H9 (cell line): ENCODE measurements around the gene FCHO1. TPM values are rescaled to one million over a fixed set of nuclear protein-coding genes. Genes with fewer than 3 reads are reported as not detected.

ENCODE experiments used
- DNase-seq: peaks from one replicate; pipeline ENCODE4 v3.0.0-alpha.2; 2017
- H2AFZ ChIP-seq: one replicate; pipeline ENCODE4 v1.6.1; 2013; ENCODE audit warnings: mild to moderate bottlenecking, low read length, control low read depth, moderate library complexity
- H2AK5ac ChIP-seq: 2 replicates; pipeline ENCODE4 v1.6.1; 2013; ENCODE audit warnings: low read length, control low read depth, mixed read lengths; ENCODE audit not compliant: insufficient read length
- H2BK120ac ChIP-seq: one replicate; pipeline ENCODE4 v1.6.1; 2013; ENCODE audit warnings: low read depth, mild to moderate bottlenecking, low read length, control low read depth, inconsistent platforms; ENCODE audit not compliant: poor library complexity, severe bottlenecking
- H2BK12ac ChIP-seq: 2 replicates; pipeline ENCODE4 v1.6.1; 2013; ENCODE audit warnings: low read length, control low read depth, mixed read lengths, low read depth; ENCODE audit not compliant: insufficient read length
- H2BK15ac ChIP-seq: 2 replicates; pipeline ENCODE4 v1.6.1; 2013; ENCODE audit warnings: low read depth, low read length, control low read depth
- H2BK20ac ChIP-seq: one replicate; pipeline ENCODE4 v1.6.1; 2013; ENCODE audit warnings: low read depth, mild to moderate bottlenecking, low read length, control low read depth, inconsistent platforms; ENCODE audit not compliant: poor library complexity, severe bottlenecking
- H2BK5ac ChIP-seq: 2 replicates; pipeline ENCODE4 v1.6.1; 2013; ENCODE audit warnings: low read length, control low read depth, mixed read lengths; ENCODE audit not compliant: insufficient read length
- H3K14ac ChIP-seq: 2 replicates; pipeline ENCODE4 v1.6.1; 2013; ENCODE audit warnings: low read length, control low read depth; ENCODE audit not compliant: insufficient read depth
- H3K18ac ChIP-seq: 2 replicates; pipeline ENCODE4 v1.6.1; 2013; ENCODE audit warnings: low read depth, mild to moderate bottlenecking, mixed read lengths, low read length, control low read depth; ENCODE audit not compliant: insufficient read length
- H3K23ac ChIP-seq: 2 replicates; pipeline ENCODE4 v1.6.1; 2013; ENCODE audit warnings: low read length, control low read depth, mixed read lengths, low read depth; ENCODE audit not compliant: insufficient read length
- H3K23me2 ChIP-seq: 2 replicates; pipeline ENCODE4 v1.6.1; 2013; ENCODE audit warnings: low read depth, mild to moderate bottlenecking, mixed read lengths, low read length, control low read depth; ENCODE audit not compliant: insufficient read length, poor library complexity, severe bottlenecking
- H3K27ac ChIP-seq: 2 replicates; pipeline ENCODE4 v1.5.1; 2013; ENCODE audit warnings: low read length, control low read depth, mixed read lengths, low read depth; ENCODE audit not compliant: insufficient read length
- H3K27me3 ChIP-seq: 2 replicates; pipeline ENCODE4 v1.6.1; 2013; ENCODE audit warnings: low read length, control low read depth, inconsistent platforms; ENCODE audit not compliant: insufficient read depth
- H3K4ac ChIP-seq: 2 replicates; pipeline ENCODE4 v1.6.1; 2013; ENCODE audit warnings: low read depth, mild to moderate bottlenecking, control low read depth, inconsistent platforms, low read length, moderate library complexity
- H3K4me1 ChIP-seq: 2 replicates; pipeline ENCODE4 v1.6.1; 2013; ENCODE audit warnings: low read length, control low read depth, inconsistent platforms; ENCODE audit not compliant: insufficient read depth
- H3K4me2 ChIP-seq: 2 replicates; pipeline ENCODE4 v1.6.1; 2013; ENCODE audit warnings: low read length, control low read depth, mixed read lengths; ENCODE audit not compliant: insufficient read length, insufficient read depth
- H3K56ac ChIP-seq: 2 replicates; pipeline ENCODE4 v1.6.1; 2013; ENCODE audit warnings: low read depth, mild to moderate bottlenecking, mixed read lengths, low read length, control low read depth; ENCODE audit not compliant: insufficient read length
- H3K79me1 ChIP-seq: 2 replicates; pipeline ENCODE4 v1.6.1; 2013; ENCODE audit warnings: low read depth, mild to moderate bottlenecking, moderate library complexity, low read length, control low read depth, inconsistent platforms; ENCODE audit not compliant: insufficient read depth, poor library complexity, severe bottlenecking
- H3K79me2 ChIP-seq: 2 replicates; pipeline ENCODE4 v1.6.1; 2013; ENCODE audit warnings: low read length, control low read depth, inconsistent platforms; ENCODE audit not compliant: insufficient read depth
- H3K9ac ChIP-seq: 2 replicates; pipeline ENCODE4 v1.6.1; 2013; ENCODE audit warnings: low read length, control low read depth, mixed read lengths; ENCODE audit not compliant: insufficient read length; ENCODE audit errors: extremely low read depth
- H3K9me3 ChIP-seq: one replicate; pipeline ENCODE4 v1.6.1; 2013; ENCODE audit warnings: low read depth, low read length, inconsistent platforms; ENCODE audit not compliant: control insufficient read depth
- H3T11ph ChIP-seq: one replicate; pipeline ENCODE4 v1.6.1; 2013; ENCODE audit warnings: mild to moderate bottlenecking, low read length, control low read depth, inconsistent platforms
- H4K20me1 ChIP-seq: one replicate; pipeline ENCODE4 v1.6.1; 2013; ENCODE audit not compliant: control insufficient read depth, insufficient read length, insufficient read depth
- H4K5ac ChIP-seq: 2 replicates; pipeline ENCODE4 v1.6.1; 2013; ENCODE audit warnings: low read depth, mild to moderate bottlenecking, mixed read lengths, low read length, control low read depth; ENCODE audit not compliant: insufficient read length
- H4K8ac ChIP-seq: replicated peaks from 2 replicates; pipeline ENCODE4 v1.6.1; 2013; ENCODE audit warnings: low read length, control low read depth, mixed read lengths, low read depth; ENCODE audit not compliant: insufficient read length
- H4K91ac ChIP-seq: 2 replicates; pipeline ENCODE4 v1.6.1; 2013; ENCODE audit warnings: low read depth, mild to moderate bottlenecking, moderate library complexity, mixed read lengths, low read length, control low read depth; ENCODE audit not compliant: insufficient read length
- H3K27ac Mint-ChIP-seq, 3 experiments: 2 replicates in 2 of 3; 3 replicates in 1 of 3; pipeline ENCODE4 v1.8.0; 2020 to 2021; ENCODE audit warnings: mixed read lengths in 3 of 3, mild to moderate bottlenecking in 1 of 3, moderate library complexity in 1 of 3
- H3K27me3 Mint-ChIP-seq: 2 replicates; pipeline ENCODE4 v1.8.0; 2021; ENCODE audit warnings: low read depth, mild to moderate bottlenecking, moderate library complexity, mixed read lengths
- H3K36me3 Mint-ChIP-seq, 3 experiments: 2 replicates in 2 of 3; 3 replicates in 1 of 3; pipeline ENCODE4 v1.8.0; 2020 to 2021; ENCODE audit warnings: low read depth in 3 of 3, mixed read lengths in 3 of 3; ENCODE audit not compliant: insufficient read depth in 1 of 3
- H3K4me1 Mint-ChIP-seq, 2 experiments: 2 replicates each; pipeline ENCODE4 v1.8.0; 2020; ENCODE audit warnings: mixed read lengths in 2 of 2
- H3K4me3 Mint-ChIP-seq, 2 experiments: 2 replicates in 1 of 2; 3 replicates in 1 of 2; pipeline ENCODE4 v1.8.0; 2020 to 2021; ENCODE audit warnings: mild to moderate bottlenecking in 2 of 2, mixed read lengths in 2 of 2, moderate library complexity in 1 of 2
- H3K9me3 Mint-ChIP-seq, 2 experiments: 2 replicates in 1 of 2; 3 replicates in 1 of 2; pipeline ENCODE4 v1.8.0; 2020; ENCODE audit warnings: mild to moderate bottlenecking in 2 of 2, mixed read lengths in 2 of 2, moderate library complexity in 1 of 2
- WGBS: extraction: QIAGEN DNeasy Blood & Tissue Kit; methylation state at CpG from one replicate; pipeline ENCODE4 v1.1.7; 2013; ENCODE audit warnings: missing lambda C conversion rate, low lambda C conversion rate, mixed read lengths; ENCODE audit not compliant: insufficient read length; ENCODE audit errors: extremely low coverage; 5-methylcytosine and 5-hydroxymethylcytosine counted together
- total RNA-seq: library from RNA; stranded (reverse); gene quantifications from 2 replicates; pipeline ENCODE4 v1.2.1, GENCODE V29; 2021
- TF ChIP-seq, protein P1 (sequence below): fragments of 200-600 bp; sonication (generic); conservative IDR thresholded peaks from 3 replicates; pipeline ENCODE4 v1.8.0; 2021; ENCODE audit warnings: antibody characterized with exemption, mild to moderate bottlenecking

FCHO1 gene
- total RNA-seq, 1 experiment from 2014 or later: 13.1 TPM

DNA sequence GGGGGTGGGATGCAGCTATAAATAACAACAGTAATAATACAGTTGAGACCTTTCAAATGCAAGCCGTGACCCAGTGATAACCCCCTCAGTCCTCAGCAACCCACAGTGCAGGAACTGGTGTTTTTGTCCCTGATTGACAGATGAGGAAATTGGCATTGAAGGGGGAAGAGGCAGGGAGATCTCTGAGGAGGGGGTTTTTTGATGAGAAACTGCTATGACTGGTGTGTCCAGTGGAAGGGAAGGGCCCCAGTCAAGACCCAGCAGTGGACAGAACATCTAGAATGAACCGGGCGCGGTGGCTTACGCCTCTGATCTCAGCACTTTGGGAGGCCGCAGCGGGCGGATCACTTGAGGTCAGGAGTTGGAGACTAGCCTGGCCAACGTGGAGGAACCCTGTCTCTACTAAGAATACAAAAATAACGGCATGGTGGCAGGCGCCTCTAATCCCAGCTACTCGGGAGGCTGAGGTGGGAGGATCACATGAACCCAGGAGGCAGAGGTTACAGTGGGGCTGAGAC lies 30.1 kb upstream of the FCHO1 start:
- Histone ChIP-seq H3K56ac (no peak overlapping the region), H4K8ac (no peak overlapping the region), H2AK5ac (no peak overlapping the region), H3K4me2 (no peak overlapping the region), H4K5ac (no peak overlapping the region), H3K27ac (no peak overlapping the region), H3K23me2 (peaks cover 6% of the 10 kb centered on the region), H2BK5ac (no peak overlapping the region), H3K79me1 (peaks cover 14% of the 10 kb centered on the region), H3K14ac (no peak overlapping the region), H2AFZ (no peak overlapping the region), H2BK120ac (no peak overlapping the region), H3K4ac (no peak overlapping the region), H3T11ph (no peak overlapping the region), H3K18ac (no peak overlapping the region), H3K4me1 (peaks cover 7% of the 10 kb centered on the region), H3K27me3 (no peaks in the 10 kb centered on the region), H4K91ac (no peak overlapping the region), H2BK12ac (no peak overlapping the region), H3K9ac (no peak overlapping the region), H3K23ac (no peak overlapping the region), H3K9me3 (no peaks in the 10 kb centered on the region), H4K20me1 (no peaks in the 10 kb centered on the region), H2BK20ac (no peak overlapping the region), H3K79me2 (peaks cover 14% of the 10 kb centered on the region; the same call in 1 of the 2 replicates), H2BK15ac (no peak overlapping the region)
- no CpG with 5 or more reads among the region's 12 CpGs for WGBS
- H3K27me3 Mint-ChIP-seq: no peaks in the 10 kb centered on the region
- TF ChIP-seq, protein P1, sequence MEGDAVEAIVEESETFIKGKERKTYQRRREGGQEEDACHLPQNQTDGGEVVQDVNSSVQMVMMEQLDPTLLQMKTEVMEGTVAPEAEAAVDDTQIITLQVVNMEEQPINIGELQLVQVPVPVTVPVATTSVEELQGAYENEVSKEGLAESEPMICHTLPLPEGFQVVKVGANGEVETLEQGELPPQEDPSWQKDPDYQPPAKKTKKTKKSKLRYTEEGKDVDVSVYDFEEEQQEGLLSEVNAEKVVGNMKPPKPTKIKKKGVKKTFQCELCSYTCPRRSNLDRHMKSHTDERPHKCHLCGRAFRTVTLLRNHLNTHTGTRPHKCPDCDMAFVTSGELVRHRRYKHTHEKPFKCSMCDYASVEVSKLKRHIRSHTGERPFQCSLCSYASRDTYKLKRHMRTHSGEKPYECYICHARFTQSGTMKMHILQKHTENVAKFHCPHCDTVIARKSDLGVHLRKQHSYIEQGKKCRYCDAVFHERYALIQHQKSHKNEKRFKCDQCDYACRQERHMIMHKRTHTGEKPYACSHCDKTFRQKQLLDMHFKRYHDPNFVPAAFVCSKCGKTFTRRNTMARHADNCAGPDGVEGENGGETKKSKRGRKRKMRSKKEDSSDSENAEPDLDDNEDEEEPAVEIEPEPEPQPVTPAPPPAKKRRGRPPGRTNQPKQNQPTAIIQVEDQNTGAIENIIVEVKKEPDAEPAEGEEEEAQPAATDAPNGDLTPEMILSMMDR: no peak
- no peaks in the 10 kb centered on the region; a peak in 1 of 5 replicates for H3K9me3 Mint-ChIP-seq
- H3K36me3 Mint-ChIP-seq: peaks cover 25 to 43% (median 41%) of the 10 kb centered on the region in 3 experiments; a peak in 6 of 7 replicates
- peaks cover 25 to 30% of the 10 kb centered on the region in 2 experiments for H3K4me1 Mint-ChIP-seq
- peak overlapping the region; percentile 82 to 85 for H3K4me3 Mint-ChIP-seq
- peak overlapping the region in 2 of 3 experiments; percentile 14 to 85; a peak in 2 of 7 replicates for H3K27ac Mint-ChIP-seq
- DNase-seq: no peak
